Smooth muscle cell (in vitro differentiated cells): Measurements from ENCODE around the gene DENND5B. TPM values are rescaled to one million over a fixed set of nuclear protein-coding genes. Genes with fewer than 3 reads are reported as not detected.

Experiments
- DNase-seq: peaks from one replicate; lab custom pipeline; 2025; ENCODE audit not compliant: unreplicated experiment; lab: John Stamatoyannopoulos, UW
- H2AFZ ChIP-seq: fragments of 200-600 bp; sonication (generic); 2 replicates; pipeline ENCODE4 v1.6.0; 2016; ENCODE audit warnings: antibody characterized with exemption, low read depth, mild to moderate bottlenecking
- H3F3A ChIP-seq: fragments of 200-600 bp; sonication (generic); 2 replicates; pipeline ENCODE4 v1.6.0; 2017; ENCODE audit warnings: antibody characterized with exemption, low read depth
- H3K27ac ChIP-seq: fragments of 200-600 bp; sonication (generic); 2 replicates; pipeline ENCODE4 v1.5.1; 2016; ENCODE audit warnings: low read depth, mild to moderate bottlenecking
- H3K27me3 ChIP-seq: fragments of 200-600 bp; sonication (generic); 2 replicates; pipeline ENCODE4 v1.6.1; 2016; ENCODE audit warnings: low read depth, mild to moderate bottlenecking
- H3K36me3 ChIP-seq: fragments of 200-600 bp; sonication (generic); 2 replicates; pipeline ENCODE4 v1.5.1; 2016; ENCODE audit warnings: low read depth
- H3K4me1 ChIP-seq: fragments of 200-600 bp; sonication (generic); 2 replicates; pipeline ENCODE4 v1.5.1; 2016; ENCODE audit warnings: low read depth
- H3K4me2 ChIP-seq: fragments of 200-600 bp; sonication (generic); 2 replicates; pipeline ENCODE4 v1.6.0; 2016; ENCODE audit warnings: mild to moderate bottlenecking
- H3K4me3 ChIP-seq: fragments of 200-600 bp; sonication (generic); 2 replicates; pipeline ENCODE4 v1.5.1; 2016; ENCODE audit warnings: mild to moderate bottlenecking
- H3K79me2 ChIP-seq: fragments of 200-600 bp; sonication (generic); 2 replicates; pipeline ENCODE4 v1.6.0; 2016; ENCODE audit warnings: low read depth, mild to moderate bottlenecking
- H3K9ac ChIP-seq: fragments of 200-600 bp; sonication (generic); 2 replicates; pipeline ENCODE4 v1.6.0; 2016; ENCODE audit warnings: low read depth
- H3K9me3 ChIP-seq: fragments of 200-600 bp; sonication (generic); replicated peaks from 2 replicates; pipeline ENCODE4 v1.5.1; 2016; ENCODE audit warnings: low read depth
- H4K20me1 ChIP-seq: fragments of 200-600 bp; sonication (generic); 2 replicates; pipeline ENCODE4 v1.6.0; 2016; ENCODE audit warnings: low read depth
- WGBS: methylation state at CpG from one replicate; pipeline ENCODE4 v1.1.7; 2016; ENCODE audit warnings: low lambda C conversion rate; 5-methylcytosine and 5-hydroxymethylcytosine counted together
- polyA plus RNA-seq: library from polyadenylated mRNA; unstranded; fragments of >200 nt; fragmentation: Nextera tagmentation; extraction: Ambion mirVana; gene quantifications from 2 replicates; pipeline ENCODE4 v1.2.1, GENCODE V29; 2016
- total RNA-seq: library from RNA; depleted of rRNA; stranded (reverse); fragments of >200 nt; gene quantifications from 2 replicates; pipeline ENCODE4 v1.2.3, GENCODE V29; 2014
- TF ChIP-seq, protein P1 (sequence below): fragments of 200-600 bp; sonication (generic); IDR thresholded peaks from 2 replicates; pipeline ENCODE4 v1.5.1; 2017; ENCODE audit warnings: borderline replicate concordance, mild to moderate bottlenecking, antibody characterized with exemption; ENCODE audit not compliant: insufficient read depth, poor library complexity, severe bottlenecking

DENND5B gene
- total and polyA plus RNA-seq, 2 experiments from 2014 or later: 12.3 to 12.7 TPM

- TF ChIP-seq, protein P1, sequence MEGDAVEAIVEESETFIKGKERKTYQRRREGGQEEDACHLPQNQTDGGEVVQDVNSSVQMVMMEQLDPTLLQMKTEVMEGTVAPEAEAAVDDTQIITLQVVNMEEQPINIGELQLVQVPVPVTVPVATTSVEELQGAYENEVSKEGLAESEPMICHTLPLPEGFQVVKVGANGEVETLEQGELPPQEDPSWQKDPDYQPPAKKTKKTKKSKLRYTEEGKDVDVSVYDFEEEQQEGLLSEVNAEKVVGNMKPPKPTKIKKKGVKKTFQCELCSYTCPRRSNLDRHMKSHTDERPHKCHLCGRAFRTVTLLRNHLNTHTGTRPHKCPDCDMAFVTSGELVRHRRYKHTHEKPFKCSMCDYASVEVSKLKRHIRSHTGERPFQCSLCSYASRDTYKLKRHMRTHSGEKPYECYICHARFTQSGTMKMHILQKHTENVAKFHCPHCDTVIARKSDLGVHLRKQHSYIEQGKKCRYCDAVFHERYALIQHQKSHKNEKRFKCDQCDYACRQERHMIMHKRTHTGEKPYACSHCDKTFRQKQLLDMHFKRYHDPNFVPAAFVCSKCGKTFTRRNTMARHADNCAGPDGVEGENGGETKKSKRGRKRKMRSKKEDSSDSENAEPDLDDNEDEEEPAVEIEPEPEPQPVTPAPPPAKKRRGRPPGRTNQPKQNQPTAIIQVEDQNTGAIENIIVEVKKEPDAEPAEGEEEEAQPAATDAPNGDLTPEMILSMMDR: no peak
- Histone ChIP-seq H3K4me1 (no peaks in the 10 kb centered on the region), H3K9ac (no peak overlapping the region), H3K9me3 (no peaks in the 10 kb centered on the region), H3K36me3 (no peaks in the 10 kb centered on the region), H3K4me3 (no peak overlapping the region), H3K79me2 (no peaks in the 10 kb centered on the region), H2AFZ (no peak overlapping the region), H3K4me2 (no peak overlapping the region), H3K27ac (no peak overlapping the region), H3K27me3 (no peaks in the 10 kb centered on the region), H3F3A (no peaks in the 10 kb centered on the region), H4K20me1 (no peaks in the 10 kb centered on the region)
- no peak for DNase-seq
- 91% methylated on average over 3 of the region's 3 CpGs for WGBS
These were observed 109.5 kb downstream of the DENND5B start for GRCh38 chr12:31481415-31481814.

DNA sequence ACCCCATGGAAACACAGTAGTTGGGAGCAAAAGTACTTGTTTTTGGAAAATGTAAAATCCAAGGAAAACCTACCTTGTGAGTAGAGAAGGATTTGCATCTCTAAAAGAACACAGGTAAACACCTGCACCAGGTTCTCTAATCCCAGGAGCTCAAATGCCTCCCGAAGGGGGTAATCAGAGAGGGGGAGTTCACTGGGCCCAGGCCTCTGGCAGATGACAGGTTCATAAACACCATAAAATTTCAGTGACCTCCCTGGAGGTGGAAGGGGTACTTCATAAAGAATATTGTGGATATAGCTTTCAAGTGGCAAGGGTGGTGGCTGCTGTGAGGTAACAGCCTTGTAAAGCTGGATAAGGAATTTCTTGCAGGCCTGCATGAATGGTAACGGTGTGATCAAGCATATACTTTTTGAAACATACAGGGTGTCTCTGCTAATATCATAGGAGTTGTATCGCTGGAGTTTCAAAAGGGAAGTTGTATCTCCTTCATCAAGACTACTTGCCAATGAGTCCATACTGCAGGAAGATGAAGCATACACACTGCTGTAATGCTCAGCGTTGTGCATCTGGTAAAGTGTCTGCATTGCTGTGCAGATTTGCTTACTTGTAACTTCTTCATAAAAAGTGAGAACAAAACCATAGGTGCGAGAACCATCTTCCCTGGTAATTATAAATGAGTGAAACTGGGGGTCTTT is 111.3 kb downstream of the DENND5B start:
- H3K9ac ChIP-seq: no peak overlapping the region
- no peak for DNase-seq
- no peaks in the 10 kb centered on the region for H4K20me1 ChIP-seq
- no peak overlapping the region for H2AFZ ChIP-seq
- H3K27me3 ChIP-seq: no peaks in the 10 kb centered on the region
- no peaks in the 10 kb centered on the region for H3F3A ChIP-seq
- H3K4me2 ChIP-seq: no peak overlapping the region
- H3K36me3 ChIP-seq: no peaks in the 10 kb centered on the region
- H3K4me3 ChIP-seq: no peak overlapping the region
- 93% methylated on average over 5 of the region's 5 CpGs for WGBS
- TF ChIP-seq, protein P1: no peak
- no peaks in the 10 kb centered on the region for H3K9me3 ChIP-seq
- no peaks in the 10 kb centered on the region for H3K79me2 ChIP-seq
- H3K4me1 ChIP-seq: no peaks in the 10 kb centered on the region
- no peak overlapping the region for H3K27ac ChIP-seq

DNA sequence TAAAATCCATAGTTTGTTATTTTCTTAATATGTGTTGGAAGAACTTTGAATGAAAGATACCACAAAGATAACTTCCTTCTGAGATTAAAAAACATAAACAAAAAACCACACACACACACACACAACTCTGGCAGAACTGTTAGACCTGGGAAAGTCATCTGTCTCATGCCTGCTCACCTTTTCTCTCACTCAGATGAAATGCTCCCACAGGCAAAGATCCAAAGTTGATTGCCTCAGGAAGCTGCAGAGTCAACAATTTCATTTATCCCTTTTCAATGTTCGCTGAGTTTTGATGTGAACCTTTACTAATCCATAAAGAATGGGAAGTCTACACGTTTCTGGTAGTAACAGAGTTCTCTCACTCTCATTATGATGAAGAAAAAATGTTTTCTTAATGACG is 112.0 kb downstream of the DENND5B start:
- no peaks in the 10 kb centered on the region for H3F3A ChIP-seq
- no peak overlapping the region for H3K4me2 ChIP-seq
- 92% methylated on average over 3 of the region's 3 CpGs for WGBS
- H3K4me3 ChIP-seq: no peak overlapping the region
- H3K9ac ChIP-seq: no peak overlapping the region
- no peak for DNase-seq
- TF ChIP-seq, protein P1: no peak
- H3K9me3 ChIP-seq: no peaks in the 10 kb centered on the region
- H3K27ac ChIP-seq: no peak overlapping the region
- no peak overlapping the region for H2AFZ ChIP-seq
- no peaks in the 10 kb centered on the region for H3K27me3 ChIP-seq
- H3K36me3 ChIP-seq: no peaks in the 10 kb centered on the region
- H4K20me1 ChIP-seq: no peaks in the 10 kb centered on the region
- H3K4me1 ChIP-seq: no peaks in the 10 kb centered on the region
- no peaks in the 10 kb centered on the region for H3K79me2 ChIP-seq

DNA sequence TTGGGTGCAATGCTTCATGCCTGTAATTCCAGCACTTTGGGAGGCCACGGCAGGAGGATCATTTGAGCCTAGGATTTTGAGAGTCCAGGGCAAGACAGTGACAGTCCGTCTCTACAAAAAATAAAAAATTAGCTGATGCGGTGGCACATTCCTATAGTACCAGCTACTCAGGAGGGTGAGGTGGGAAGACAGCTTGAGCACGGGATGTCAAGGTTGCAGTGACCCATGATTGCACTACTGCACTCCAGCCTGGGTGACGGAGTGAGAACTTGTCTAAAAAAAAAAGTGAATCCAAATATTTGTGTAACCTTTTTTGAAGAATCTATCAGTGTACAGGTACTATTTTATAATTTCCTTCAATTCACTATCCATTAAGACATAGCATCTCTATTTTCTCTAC is 112.5 kb downstream of the DENND5B start:
- H3K4me2 ChIP-seq: no peak overlapping the region
- H3K27ac ChIP-seq: no peak overlapping the region
- TF ChIP-seq, protein P1: no peak
- WGBS: 99% methylated on average over 5 of the region's 5 CpGs
- no peaks in the 10 kb centered on the region for H3K9me3 ChIP-seq
- no peaks in the 10 kb centered on the region for H3F3A ChIP-seq
- H3K79me2 ChIP-seq: no peaks in the 10 kb centered on the region
- no peak overlapping the region for H3K4me3 ChIP-seq
- no peak overlapping the region for H3K9ac ChIP-seq
- DNase-seq: no peak
- H3K4me1 ChIP-seq: no peaks in the 10 kb centered on the region
- no peaks in the 10 kb centered on the region for H4K20me1 ChIP-seq
- no peaks in the 10 kb centered on the region for H3K36me3 ChIP-seq
- no peaks in the 10 kb centered on the region for H3K27me3 ChIP-seq
- H2AFZ ChIP-seq: no peak overlapping the region
